Measurements from ENCODE around the gene EPB41L3.

- peak in 2 of 3 experiments; percentile 40 for TF ChIP-seq CTCF (IDR thresholded peaks at IDR 0.05)
- TF ChIP-seq POLR2A (IDR thresholded peaks at IDR 0.05): no peak
Observed at GRCh38 chr18:5456577-5457461, 87.0 kb downstream of the EPB41L3 start.
